CD14-positive monocyte (primary cell): ENCODE measurements around the gene INTS6. TPM values are rescaled to one million over a fixed set of nuclear protein-coding genes. Genes with fewer than 3 reads are reported as not detected.

Experiments
- DNase-seq, 3 donors: peaks; one replicate each; pipeline ENCODE4 v3.0.0-alpha.2; 2011 to 2022
- H2AFZ ChIP-seq: 2 replicates; pipeline ENCODE4 v1.6.0; 2012; ENCODE audit warnings: mild to moderate bottlenecking, low read depth, low read length, inconsistent platforms; ENCODE audit not compliant: insufficient read depth, poor library complexity, severe bottlenecking
- H3K27ac ChIP-seq, 2 donors: 1 replicate in 1 of 2; 2 replicates in 1 of 2; pipeline ENCODE4 v1.5.1; 2012 to 2013; ENCODE audit warnings: low read length in 2 of 2, control low read depth in 1 of 2, inconsistent platforms in 1 of 2, low read depth in 1 of 2, mild to moderate bottlenecking in 1 of 2
- H3K27me3 ChIP-seq, 2 donors: one replicate each; pipeline versions ENCODE4 v1.6.0 to v1.6.1; 2011 to 2013; ENCODE audit warnings: low read length in 2 of 2; ENCODE audit not compliant: control insufficient read depth in 2 of 2, insufficient read depth in 2 of 2
- H3K36me3 ChIP-seq, 2 donors: replicated peaks in 1 of 2; 1 replicate in 1 of 2; 2 replicates in 1 of 2; pipeline versions ENCODE4 v1.5.1 to v1.6.1; 2012 to 2013; ENCODE audit warnings: low read length in 2 of 2, control low read depth in 1 of 2, inconsistent platforms in 1 of 2, mild to moderate bottlenecking in 1 of 2; ENCODE audit not compliant: insufficient read depth in 2 of 2, control insufficient read depth in 1 of 2
- H3K4me1 ChIP-seq, 2 donors: 1 replicate in 1 of 2; 2 replicates in 1 of 2; pipeline versions ENCODE4 v1.5.1 to v1.6.1; 2012 to 2013; ENCODE audit warnings: low read length in 2 of 2, control low read depth in 1 of 2, inconsistent platforms in 1 of 2, mild to moderate bottlenecking in 1 of 2, moderate library complexity in 1 of 2; ENCODE audit not compliant: insufficient read depth in 2 of 2, control insufficient read depth in 1 of 2
- H3K4me2 ChIP-seq: replicated peaks from 2 replicates; pipeline ENCODE3; 2012; ENCODE audit warnings: low read length, moderate library complexity, mild to moderate bottlenecking; ENCODE audit not compliant: poor library complexity, severe bottlenecking; ENCODE audit errors: extremely low read depth
- H3K4me3 ChIP-seq, 3 experiments: fragments of 200-600 bp in 1 of 3; sonication (generic) in 1 of 3; replicated peaks in 1 of 3; 1 replicate in 2 of 3; 2 replicates in 1 of 3; pipeline ENCODE4 v1.5.1; 2011 to 2013; ENCODE audit warnings: low read length in 3 of 3, mild to moderate bottlenecking in 3 of 3, control low read depth in 2 of 3, low read depth in 2 of 3, inconsistent platforms in 1 of 3, moderate library complexity in 1 of 3
- H3K79me2 ChIP-seq: 2 replicates; pipeline ENCODE4 v1.6.0; 2012; ENCODE audit warnings: mild to moderate bottlenecking, control low read depth, inconsistent platforms, low read length, moderate library complexity; ENCODE audit not compliant: insufficient read depth
- H3K9ac ChIP-seq: 2 replicates; pipeline ENCODE4 v1.6.0; 2017; ENCODE audit warnings: low read length, mild to moderate bottlenecking; ENCODE audit not compliant: insufficient read depth, poor library complexity, severe bottlenecking
- H3K9me3 ChIP-seq, 2 donors: replicated peaks in 1 of 2; 1 replicate in 1 of 2; 2 replicates in 1 of 2; pipeline versions ENCODE4 v1.5.1 to v1.6.1; 2012 to 2013; ENCODE audit warnings: low read length in 2 of 2, control low read depth in 1 of 2; ENCODE audit not compliant: control insufficient read depth in 1 of 2, insufficient read depth in 1 of 2
- H4K20me1 ChIP-seq: 2 replicates; pipeline ENCODE4 v1.6.0; 2012; ENCODE audit warnings: mild to moderate bottlenecking, low read length, control low read depth, moderate library complexity; ENCODE audit not compliant: insufficient read depth
- H3K27ac Mint-ChIP-seq, 7 donors: one replicate each; pipeline ENCODE4 v1.8.0; 2020; ENCODE audit warnings: mild to moderate bottlenecking in 7 of 7, mixed read lengths in 7 of 7, moderate library complexity in 6 of 7, inconsistent platforms in 2 of 7
- H3K27me3 Mint-ChIP-seq, 3 donors: one replicate each; pipeline ENCODE4 v1.8.0; 2021 to 2022; ENCODE audit warnings: low read depth in 3 of 3, mild to moderate bottlenecking in 3 of 3, mixed read lengths in 3 of 3, moderate library complexity in 3 of 3, inconsistent platforms in 1 of 3
- H3K36me3 Mint-ChIP-seq, 2 donors: one replicate each; pipeline ENCODE4 v1.8.0; 2020; ENCODE audit warnings: mixed read lengths in 2 of 2, inconsistent platforms in 1 of 2, mild to moderate bottlenecking in 1 of 2
- H3K4me1 Mint-ChIP-seq: one replicate; pipeline ENCODE4 v1.8.0; 2020; ENCODE audit warnings: mild to moderate bottlenecking, mixed read lengths
- H3K4me3 Mint-ChIP-seq, 2 donors: one replicate each; pipeline ENCODE4 v1.8.0; 2020; ENCODE audit warnings: mild to moderate bottlenecking in 2 of 2, mixed read lengths in 2 of 2, moderate library complexity in 1 of 2
- H3K9me3 Mint-ChIP-seq, 7 donors: one replicate each; pipeline ENCODE4 v1.8.0; 2020 to 2022; ENCODE audit warnings: mixed read lengths in 7 of 7, mild to moderate bottlenecking in 6 of 7, moderate library complexity in 6 of 7, inconsistent platforms in 2 of 7
- WGBS: methylation state at CpG from one replicate; pipeline ENCODE4 v1.1.5; 2013; ENCODE audit warnings: missing lambda C conversion rate; ENCODE audit not compliant: insufficient coverage; 5-methylcytosine and 5-hydroxymethylcytosine counted together
- intact Hi-C, 2 donors: fragments of 100-400 bp; cut with micrococcal nuclease; formaldehyde crosslinking; loops; one replicate each; pipeline versions ENCODE4 v1.15.0 to v1.15.1; 2023
- polyA plus RNA-seq, 3 donors: library from polyadenylated mRNA; depleted of rRNA in 1 of 3; unstranded in 2 of 3; stranded (reverse) in 1 of 3; fragments of 300-500 nt in 2 of 3; fragments of >200 nt in 1 of 3; fragmentation: Illumina TruSeq in 2 of 3; gene quantifications; 1 replicate in 2 of 3; 2 replicates in 1 of 3; pipeline ENCODE4 v1.2.3, GENCODE V29; 2012 to 2021
- TF ChIP-seq, protein P1 (sequence below): fragments of 200-600 bp; IDR thresholded peaks from one replicate; pipeline ENCODE4 v1.8.0; 2022; ENCODE audit warnings: antibody characterized with exemption, mild to moderate bottlenecking

Gene INTS6
- polyA plus RNA-seq, 3 donors: 10.8 to 13.2 (median 11.6) TPM

DNA sequence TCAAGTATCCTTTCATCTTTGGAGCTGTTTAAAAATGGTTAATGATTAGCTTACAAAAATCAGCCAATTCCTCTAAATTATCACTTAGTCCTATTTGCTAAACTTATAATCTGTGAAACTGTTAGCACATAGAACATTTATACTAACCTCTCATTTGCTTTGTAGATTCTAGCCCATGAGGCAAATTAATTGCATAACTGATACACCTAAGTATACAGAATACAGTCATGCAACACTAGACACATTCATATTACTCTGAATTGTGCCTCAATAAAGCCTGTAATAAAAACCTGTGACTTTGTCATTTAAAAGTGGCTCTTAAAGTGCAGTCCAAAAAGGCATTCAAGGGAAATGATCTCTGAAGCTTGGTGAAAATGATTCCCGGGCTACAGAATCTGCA lies 92.3 kb downstream of the INTS6 start:
- Mint-ChIP-seq H3K9me3 (no peaks in the 10 kb centered on the region), H3K4me3 (no peak overlapping the region), H3K36me3 (peaks cover 31 to 42% of the 10 kb centered on the region in 2 donors), H3K27ac (no peak overlapping the region), H3K27me3 (peaks cover 0 to 1% (median 0%) of the 10 kb centered on the region in 3 donors), H3K4me1 (no peaks in the 10 kb centered on the region)
- H3K4me3 ChIP-seq: no peak overlapping the region
- TF ChIP-seq, protein P1, sequence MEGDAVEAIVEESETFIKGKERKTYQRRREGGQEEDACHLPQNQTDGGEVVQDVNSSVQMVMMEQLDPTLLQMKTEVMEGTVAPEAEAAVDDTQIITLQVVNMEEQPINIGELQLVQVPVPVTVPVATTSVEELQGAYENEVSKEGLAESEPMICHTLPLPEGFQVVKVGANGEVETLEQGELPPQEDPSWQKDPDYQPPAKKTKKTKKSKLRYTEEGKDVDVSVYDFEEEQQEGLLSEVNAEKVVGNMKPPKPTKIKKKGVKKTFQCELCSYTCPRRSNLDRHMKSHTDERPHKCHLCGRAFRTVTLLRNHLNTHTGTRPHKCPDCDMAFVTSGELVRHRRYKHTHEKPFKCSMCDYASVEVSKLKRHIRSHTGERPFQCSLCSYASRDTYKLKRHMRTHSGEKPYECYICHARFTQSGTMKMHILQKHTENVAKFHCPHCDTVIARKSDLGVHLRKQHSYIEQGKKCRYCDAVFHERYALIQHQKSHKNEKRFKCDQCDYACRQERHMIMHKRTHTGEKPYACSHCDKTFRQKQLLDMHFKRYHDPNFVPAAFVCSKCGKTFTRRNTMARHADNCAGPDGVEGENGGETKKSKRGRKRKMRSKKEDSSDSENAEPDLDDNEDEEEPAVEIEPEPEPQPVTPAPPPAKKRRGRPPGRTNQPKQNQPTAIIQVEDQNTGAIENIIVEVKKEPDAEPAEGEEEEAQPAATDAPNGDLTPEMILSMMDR: no peak
- H3K9ac ChIP-seq: no peak overlapping the region
- no CpG with 5 or more reads among the region's 1 CpG for WGBS
- H3K27me3 ChIP-seq: no peaks in the 10 kb centered on the region
- no peak for DNase-seq
- H4K20me1 ChIP-seq: no peaks in the 10 kb centered on the region
- intact Hi-C loops: no loop called here
- H3K4me2 ChIP-seq: no peak overlapping the region
- H3K9me3 ChIP-seq: no peaks in the 10 kb centered on the region
- no peak overlapping the region for H2AFZ ChIP-seq
- H3K36me3 ChIP-seq: peaks cover 25 to 42% of the 10 kb centered on the region in 2 donors
- H3K79me2 ChIP-seq: no peaks in the 10 kb centered on the region
- H3K4me1 ChIP-seq: no peaks in the 10 kb centered on the region
- no peak overlapping the region for H3K27ac ChIP-seq

GRCh38 chr13:51359352-51359751 lies 93.5 kb downstream of the INTS6 start:
- H3K79me2 ChIP-seq: no peaks in the 10 kb centered on the region
- H3K4me1 ChIP-seq: no peaks in the 10 kb centered on the region
- no peaks in the 10 kb centered on the region for H3K27me3 ChIP-seq
- H4K20me1 ChIP-seq: no peaks in the 10 kb centered on the region
- intact Hi-C loops: no loop called here
- Mint-ChIP-seq H3K9me3 (no peaks in the 10 kb centered on the region), H3K27me3 (peaks cover 0 to 1% (median 0%) of the 10 kb centered on the region in 3 donors), H3K27ac (no peak overlapping the region), H3K4me3 (no peak overlapping the region), H3K36me3 (peaks cover 20 to 31% of the 10 kb centered on the region in 2 donors), H3K4me1 (no peaks in the 10 kb centered on the region)
- TF ChIP-seq, protein P1: no peak
- H3K36me3 ChIP-seq: peaks cover 18 to 31% of the 10 kb centered on the region in 2 donors
- H3K4me3 ChIP-seq: no peak overlapping the region
- no peak overlapping the region for H2AFZ ChIP-seq
- DNase-seq: no peak
- H3K4me2 ChIP-seq: no peak overlapping the region
- no peak overlapping the region for H3K9ac ChIP-seq
- H3K9me3 ChIP-seq: no peaks in the 10 kb centered on the region
- no CpG with 5 or more reads among the region's 1 CpG for WGBS
- H3K27ac ChIP-seq: no peak overlapping the region
